Glutamatergic neuron (in vitro differentiated cells): ENCODE results near the gene SMPD4. TPM values are rescaled to one million over a fixed set of nuclear protein-coding genes. Genes with fewer than 3 reads are reported as not detected.
"Not testable (repeated sequence)": the region's sequence is repeated elsewhere in the genome, so short reads cannot be mapped to it uniquely, and the experiment has no call there.

Source experiments
- DNase-seq: peaks from one replicate; pipeline ENCODE4 v3.0.0; 2022
- H3K27ac Mint-ChIP-seq: one replicate; pipeline ENCODE4 v1.8.0; 2020; ENCODE audit warnings: mild to moderate bottlenecking, mixed read lengths, inconsistent platforms; ENCODE audit not compliant: unreplicated experiment
- H3K27me3 Mint-ChIP-seq: one replicate; pipeline ENCODE4 v1.8.0; 2020; ENCODE audit warnings: mild to moderate bottlenecking, moderate library complexity, mixed read lengths, inconsistent platforms; ENCODE audit not compliant: unreplicated experiment
- H3K36me3 Mint-ChIP-seq: one replicate; pipeline ENCODE4 v1.8.0; 2020; ENCODE audit warnings: mild to moderate bottlenecking, mixed read lengths, inconsistent platforms; ENCODE audit not compliant: unreplicated experiment
- H3K4me1 Mint-ChIP-seq: one replicate; pipeline ENCODE4 v1.8.0; 2020; ENCODE audit warnings: mild to moderate bottlenecking, low read depth, mixed read lengths, inconsistent platforms; ENCODE audit not compliant: unreplicated experiment
- H3K4me3 Mint-ChIP-seq: one replicate; pipeline ENCODE4 v1.8.0; 2020; ENCODE audit warnings: mild to moderate bottlenecking, mixed read lengths, inconsistent platforms; ENCODE audit not compliant: unreplicated experiment
- H3K9me3 Mint-ChIP-seq: one replicate; pipeline ENCODE4 v1.8.0; 2020; ENCODE audit warnings: mild to moderate bottlenecking, moderate library complexity, mixed read lengths, inconsistent platforms; ENCODE audit not compliant: unreplicated experiment
- total RNA-seq: library from RNA; stranded (reverse); fragmentation: NEBNext Ultra II Directional; extraction: Animal tissue kit (Norgen Biotek cat#: 25700); gene quantifications from one replicate; pipeline ENCODE4 v1.2.1, GENCODE V29; 2021; ENCODE audit not compliant: unreplicated experiment
- TF ChIP-seq, protein P1 (sequence below): fragments of 200-600 bp; sonication (generic); IDR thresholded peaks from one replicate; pipeline ENCODE4 v1.5.0; 2021; ENCODE audit not compliant: partially characterized antibody, unreplicated experiment

SMPD4 gene
- total RNA-seq, 1 donor from 2014 or later: 83.4 TPM

- no peak for DNase-seq
- TF ChIP-seq, protein P1, sequence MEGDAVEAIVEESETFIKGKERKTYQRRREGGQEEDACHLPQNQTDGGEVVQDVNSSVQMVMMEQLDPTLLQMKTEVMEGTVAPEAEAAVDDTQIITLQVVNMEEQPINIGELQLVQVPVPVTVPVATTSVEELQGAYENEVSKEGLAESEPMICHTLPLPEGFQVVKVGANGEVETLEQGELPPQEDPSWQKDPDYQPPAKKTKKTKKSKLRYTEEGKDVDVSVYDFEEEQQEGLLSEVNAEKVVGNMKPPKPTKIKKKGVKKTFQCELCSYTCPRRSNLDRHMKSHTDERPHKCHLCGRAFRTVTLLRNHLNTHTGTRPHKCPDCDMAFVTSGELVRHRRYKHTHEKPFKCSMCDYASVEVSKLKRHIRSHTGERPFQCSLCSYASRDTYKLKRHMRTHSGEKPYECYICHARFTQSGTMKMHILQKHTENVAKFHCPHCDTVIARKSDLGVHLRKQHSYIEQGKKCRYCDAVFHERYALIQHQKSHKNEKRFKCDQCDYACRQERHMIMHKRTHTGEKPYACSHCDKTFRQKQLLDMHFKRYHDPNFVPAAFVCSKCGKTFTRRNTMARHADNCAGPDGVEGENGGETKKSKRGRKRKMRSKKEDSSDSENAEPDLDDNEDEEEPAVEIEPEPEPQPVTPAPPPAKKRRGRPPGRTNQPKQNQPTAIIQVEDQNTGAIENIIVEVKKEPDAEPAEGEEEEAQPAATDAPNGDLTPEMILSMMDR: no peak
- H3K9me3 Mint-ChIP-seq: peaks cover 2% of the 10 kb centered on the region
- peaks cover 5% of the 10 kb centered on the region for H3K4me1 Mint-ChIP-seq
- no peak overlapping the region for H3K4me3 Mint-ChIP-seq
- peaks cover 2% of the 10 kb centered on the region for H3K27me3 Mint-ChIP-seq
- H3K36me3 Mint-ChIP-seq: no peaks in the 10 kb centered on the region
- H3K27ac Mint-ChIP-seq: no peak overlapping the region
Measured at GRCh38 chr2:130150181-130151144, 30.9 kb downstream of the SMPD4 start.

DNA sequence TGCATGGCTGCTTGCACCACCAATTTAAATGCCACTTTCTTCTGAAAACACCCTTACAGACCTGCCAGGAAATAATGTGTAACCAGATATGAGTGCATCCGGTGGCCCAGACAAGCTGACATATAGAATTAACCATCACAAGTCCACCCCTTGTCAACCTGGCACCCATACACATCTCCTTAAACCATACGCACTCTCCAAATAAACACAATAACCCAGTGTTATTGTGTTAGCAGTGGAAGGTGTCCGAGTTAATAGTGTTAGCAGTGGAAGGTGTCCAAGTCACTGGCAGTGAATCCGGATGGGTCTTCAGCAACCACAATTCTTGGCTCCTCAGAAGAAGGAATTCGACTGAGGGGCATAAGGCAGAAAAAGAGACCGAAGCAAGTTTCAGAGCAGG lies 32.9 kb downstream of the SMPD4 start:
- not testable (repeated sequence) for H3K4me1 Mint-ChIP-seq, H3K4me3 Mint-ChIP-seq, H3K27ac Mint-ChIP-seq, DNase-seq, H3K36me3 Mint-ChIP-seq, H3K9me3 Mint-ChIP-seq, H3K27me3 Mint-ChIP-seq

DNA sequence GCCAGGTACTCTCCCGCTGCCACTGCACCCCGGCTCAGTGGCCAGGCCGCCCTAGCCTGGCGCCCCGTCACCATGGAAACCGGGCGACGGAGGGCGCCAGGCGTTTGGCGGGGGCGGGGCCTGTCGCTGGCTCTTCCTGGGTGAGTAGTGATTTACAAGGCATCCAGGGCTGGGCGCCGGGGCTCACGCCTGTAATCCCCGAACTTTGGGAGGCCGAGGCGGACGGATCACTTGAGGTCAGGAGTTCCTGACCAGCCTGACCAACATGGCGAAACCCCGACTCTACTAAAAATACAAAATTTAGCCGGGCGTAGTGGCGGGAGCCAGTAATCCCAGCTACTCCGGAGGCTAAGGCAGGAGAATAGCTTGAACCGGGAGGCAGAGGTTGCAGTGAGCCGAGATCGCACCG lies 36.4 kb downstream of the SMPD4 start, which contains the start of gene CCDC74B:
CCDC74B (minus strand) TSS at position 107 of the 409 bp plus-strand sequence. CDS start 116 bp downstream, outside the sequence.
- H3K4me3 Mint-ChIP-seq: peak within 1 kb of the TSS; percentile 75
- H3K27me3 Mint-ChIP-seq, H3K27ac Mint-ChIP-seq, H3K9me3 Mint-ChIP-seq, H3K36me3 Mint-ChIP-seq, H3K4me1 Mint-ChIP-seq: not testable (repeated sequence)
- peak; percentile 76 for DNase-seq

- not testable (repeated sequence) for H3K4me1 Mint-ChIP-seq, H3K27me3 Mint-ChIP-seq, H3K36me3 Mint-ChIP-seq, DNase-seq, H3K4me3 Mint-ChIP-seq, H3K27ac Mint-ChIP-seq, H3K9me3 Mint-ChIP-seq
Measured at GRCh38 chr2:130143266-130144039, 37.9 kb downstream of the SMPD4 start.

- H3K4me3 Mint-ChIP-seq, H3K4me1 Mint-ChIP-seq, H3K9me3 Mint-ChIP-seq, H3K27me3 Mint-ChIP-seq, H3K36me3 Mint-ChIP-seq, DNase-seq, H3K27ac Mint-ChIP-seq: not testable (repeated sequence)
Measured at GRCh38 chr2:130142396-130143265, 38.8 kb downstream of the SMPD4 start.

DNA sequence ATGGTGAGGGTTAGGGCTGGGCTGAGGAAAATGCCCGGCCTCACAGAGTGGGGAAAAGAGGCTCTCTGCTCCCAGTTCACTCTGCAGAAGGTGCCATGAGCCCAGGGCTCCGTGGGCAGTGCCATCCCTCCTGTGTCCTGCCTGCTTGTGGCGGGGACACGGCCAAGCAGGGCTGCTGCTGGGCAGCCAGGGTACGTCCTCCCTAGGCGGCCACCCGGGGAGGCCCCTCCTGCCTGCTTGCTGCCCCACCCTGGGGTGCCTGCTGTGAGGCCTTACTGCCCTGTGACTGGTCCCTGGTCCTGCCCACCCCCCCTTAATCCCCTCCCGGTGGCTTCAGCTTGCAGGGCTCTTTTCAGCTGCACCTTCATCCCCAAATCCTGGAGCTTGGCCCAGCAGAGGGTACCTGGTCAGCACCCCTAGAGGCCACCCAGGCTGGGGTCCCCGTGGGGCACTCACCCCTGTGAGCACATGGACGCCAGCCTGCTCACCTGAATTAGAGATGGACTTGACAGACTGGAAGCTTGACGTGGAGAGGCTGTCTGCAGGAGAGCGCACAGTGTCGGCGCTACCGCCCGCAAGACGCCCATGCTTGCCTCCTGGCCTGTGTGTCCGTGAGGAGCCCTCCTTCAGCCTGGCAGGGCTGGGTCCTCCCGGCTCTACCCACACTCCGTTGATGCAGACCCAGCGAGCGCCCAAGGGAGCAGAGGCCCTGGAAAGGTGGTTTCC lies 39.6 kb downstream of the SMPD4 start:
- not testable (repeated sequence) for H3K36me3 Mint-ChIP-seq, DNase-seq, H3K4me3 Mint-ChIP-seq, H3K4me1 Mint-ChIP-seq, H3K27me3 Mint-ChIP-seq, H3K9me3 Mint-ChIP-seq, H3K27ac Mint-ChIP-seq

- H3K4me1 Mint-ChIP-seq, DNase-seq, H3K27me3 Mint-ChIP-seq, H3K36me3 Mint-ChIP-seq, H3K9me3 Mint-ChIP-seq, H3K27ac Mint-ChIP-seq, H3K4me3 Mint-ChIP-seq: not testable (repeated sequence)
Measured at GRCh38 chr2:130141002-130141401, 40.4 kb downstream of the SMPD4 start.

DNA sequence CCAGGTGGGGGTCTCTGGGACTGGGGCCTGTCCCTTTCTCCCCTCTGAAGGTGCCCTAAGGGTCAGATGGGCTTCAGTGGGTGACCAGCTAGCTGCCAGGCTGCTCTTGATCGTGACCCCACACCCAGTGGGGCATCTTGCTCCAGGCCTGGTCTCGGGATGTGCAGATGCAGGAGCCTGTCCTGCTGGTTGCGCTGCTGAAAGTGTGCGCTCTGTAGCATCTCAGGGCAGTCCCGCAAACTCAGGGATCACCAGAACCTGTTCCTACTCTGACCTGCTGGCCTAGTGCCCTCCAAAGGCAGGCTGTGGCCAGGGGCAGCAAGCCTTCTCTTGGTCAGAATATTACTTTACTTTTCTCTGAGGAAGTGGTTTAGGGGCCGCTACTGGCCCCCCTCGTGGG lies 40.9 kb downstream of the SMPD4 start:
- not testable (repeated sequence) for DNase-seq, H3K4me3 Mint-ChIP-seq, H3K9me3 Mint-ChIP-seq, H3K27ac Mint-ChIP-seq, H3K4me1 Mint-ChIP-seq, H3K27me3 Mint-ChIP-seq, H3K36me3 Mint-ChIP-seq

GRCh38 chr2:130139331-130140280 lies 41.8 kb downstream of the SMPD4 start:
- not testable (repeated sequence) for H3K4me3 Mint-ChIP-seq, H3K27ac Mint-ChIP-seq, H3K27me3 Mint-ChIP-seq, H3K4me1 Mint-ChIP-seq, DNase-seq, H3K9me3 Mint-ChIP-seq, H3K36me3 Mint-ChIP-seq
